Suppressor macrophage treated with lipopolysaccharide for 4 hours (primary cell): ENCODE measurements around the gene CCDC43.
A peak's percentile ranks its signal among the peaks of the same experiment; 100 is the strongest.
"Not testable (repeated sequence)": the region's sequence is repeated elsewhere in the genome, so short reads cannot be mapped to it uniquely, and the experiment has no call there.

Experiments used
- DNase-seq: peaks from one replicate; pipeline ENCODE4 v3.0.0-alpha.2; 2020

The CCDC43 gene, protein sequence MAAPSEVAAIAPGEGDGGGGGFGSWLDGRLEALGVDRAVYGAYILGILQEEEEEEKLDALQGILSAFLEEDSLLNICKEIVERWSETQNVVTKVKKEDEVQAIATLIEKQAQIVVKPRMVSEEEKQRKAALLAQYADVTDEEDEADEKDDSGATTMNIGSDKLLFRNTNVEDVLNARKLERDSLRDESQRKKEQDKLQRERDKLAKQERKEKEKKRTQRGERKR

DNA sequence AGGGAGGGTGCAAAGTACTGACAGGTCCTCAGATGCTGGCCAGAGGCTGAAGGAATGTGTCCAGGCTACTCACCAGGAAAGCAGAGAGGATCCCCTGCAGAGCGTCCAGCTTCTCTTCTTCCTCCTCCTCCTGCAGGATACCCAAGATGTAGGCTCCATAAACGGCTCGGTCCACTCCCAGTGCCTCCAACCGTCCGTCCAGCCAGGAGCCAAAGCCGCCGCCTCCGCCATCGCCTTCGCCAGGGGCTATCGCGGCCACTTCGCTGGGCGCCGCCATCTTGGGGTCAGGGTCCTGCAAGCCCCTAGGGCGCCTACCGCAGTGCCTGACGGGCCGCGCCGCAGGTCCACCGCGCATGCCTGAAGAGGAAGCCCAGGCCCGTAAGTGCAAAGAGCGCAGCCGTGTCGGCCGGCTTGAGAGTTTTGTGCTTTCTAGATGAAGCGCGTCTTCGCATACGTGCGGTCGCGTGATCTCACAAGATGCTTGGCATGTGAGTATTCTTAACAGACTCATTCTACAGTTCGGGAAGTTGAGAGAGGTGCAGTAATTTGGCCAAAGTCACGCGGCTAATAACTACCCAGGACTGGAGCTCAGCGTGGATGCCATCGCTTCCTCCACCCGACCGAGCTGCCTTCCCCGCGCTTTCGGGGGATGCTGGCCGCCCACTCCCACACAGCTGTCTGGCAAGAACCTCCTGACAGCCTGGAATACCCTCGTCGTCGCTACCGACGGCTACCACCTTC, at the start of gene CCDC43:
Gene CCDC43, minus strand, starts transcription at position 300 of the 741 bp plus-strand sequence. Its CDS starts 23 bp downstream, at position 277.
- DNase-seq = peak; percentile 95

DNA sequence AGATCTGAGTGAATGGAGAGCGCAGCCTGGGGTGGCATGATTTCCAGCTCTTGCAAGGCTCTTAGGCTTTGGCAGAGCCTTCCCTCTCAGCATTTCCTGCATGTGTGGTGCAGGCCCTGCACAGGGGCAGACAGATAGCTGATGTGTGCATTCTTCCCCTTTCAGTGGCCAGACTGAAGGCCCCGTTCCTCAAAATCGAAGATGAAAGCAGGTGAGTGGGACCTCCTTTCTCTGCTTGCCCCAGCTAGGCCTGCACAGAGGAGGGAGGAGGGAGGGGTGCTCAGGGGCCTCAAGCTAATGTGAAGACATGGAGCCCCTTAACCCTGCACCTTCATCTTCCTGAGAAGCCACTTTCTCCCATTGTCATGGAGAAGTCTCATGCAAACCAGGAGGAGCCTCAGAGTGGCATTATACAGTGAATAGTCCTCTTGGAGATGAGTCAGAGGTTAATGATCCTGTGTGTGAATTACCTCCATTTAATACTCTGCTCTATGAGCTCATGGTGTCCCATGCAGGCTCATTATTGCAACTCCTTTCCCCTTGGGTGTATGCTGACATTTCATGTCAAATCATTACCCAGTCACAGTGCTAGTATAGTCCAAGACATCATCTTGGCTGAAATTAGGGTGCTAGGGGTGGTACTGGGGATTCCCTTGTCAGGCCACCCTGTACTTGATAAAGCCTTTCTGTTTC, 48.8 kb upstream of the CCDC43 start:
- peak; percentile 19 for DNase-seq

DNA sequence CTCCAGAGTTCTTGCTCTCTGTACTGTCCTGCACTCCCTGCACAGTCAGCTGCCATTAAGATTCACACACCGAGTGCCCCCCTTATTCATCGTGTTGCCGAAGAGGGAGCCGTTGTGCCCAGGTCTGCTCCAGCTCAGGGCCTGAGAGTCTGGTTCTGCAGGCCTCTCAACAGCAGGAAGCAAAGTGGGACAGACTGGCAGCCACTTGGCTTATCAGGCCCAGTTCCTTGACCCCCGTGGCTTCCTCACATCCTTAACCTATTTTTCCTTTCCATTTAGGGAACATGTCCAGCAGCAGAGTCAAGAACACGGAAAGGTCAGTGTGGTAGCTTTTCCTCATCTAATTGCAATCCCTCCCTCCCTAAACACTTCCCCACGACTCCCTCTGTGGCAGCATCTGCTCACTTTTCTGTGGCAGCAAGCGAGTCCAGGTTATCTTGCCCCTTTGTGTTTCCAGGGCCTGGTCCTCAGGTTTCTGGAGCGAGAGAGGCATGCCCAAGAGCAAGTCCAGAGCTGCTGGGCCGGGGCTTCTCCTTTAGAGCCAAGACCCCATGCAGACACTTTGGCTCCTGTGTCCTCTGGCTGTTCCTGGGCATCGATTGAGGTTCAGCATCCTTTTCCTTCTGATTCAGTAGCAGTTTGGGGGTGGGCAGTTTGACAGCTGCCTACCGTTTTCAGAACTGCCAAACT, 47.1 kb upstream of the CCDC43 start:
- DNase-seq = no peak

DNA sequence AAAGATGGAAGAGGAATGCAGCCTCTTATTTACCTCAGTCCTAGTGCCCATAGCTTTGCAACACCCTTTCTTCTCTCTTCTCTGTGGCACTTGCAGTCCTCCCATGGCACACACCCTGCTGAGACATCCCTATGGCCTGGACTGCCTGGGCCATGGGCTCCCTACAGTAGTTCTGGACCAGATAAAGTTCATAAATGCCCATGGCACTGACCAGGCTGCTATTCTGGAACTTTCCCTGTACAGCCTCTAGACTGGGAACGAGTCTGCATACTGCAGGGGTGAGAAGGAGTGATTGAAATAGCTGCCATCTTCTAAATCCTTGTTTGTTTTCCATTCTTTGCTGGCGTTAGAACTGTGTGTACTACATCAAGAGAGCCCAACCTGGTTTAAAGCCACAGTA, 44.7 kb upstream of the CCDC43 start:
- no peak for DNase-seq

DNA sequence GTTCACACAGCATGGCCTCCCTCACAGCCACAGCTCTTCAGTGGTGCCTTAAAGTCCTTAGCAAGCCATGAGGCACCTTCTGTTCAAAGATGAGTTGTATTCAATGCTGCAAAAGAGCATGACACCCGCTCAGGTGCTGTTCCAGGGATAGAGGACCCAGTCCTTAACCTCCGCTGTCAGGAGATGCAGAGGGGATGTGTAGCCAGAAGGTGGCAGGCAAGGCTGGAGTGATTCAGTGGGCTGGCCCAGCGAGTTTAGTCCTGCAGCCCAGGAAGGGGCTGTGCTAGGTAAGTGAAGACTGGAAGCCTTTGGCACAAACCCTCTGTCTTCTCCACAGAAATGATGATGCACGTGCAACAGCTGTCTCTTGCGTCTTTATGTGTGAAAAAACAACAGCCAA, 44.2 kb upstream of the CCDC43 start:
- DNase-seq = no peak

DNA sequence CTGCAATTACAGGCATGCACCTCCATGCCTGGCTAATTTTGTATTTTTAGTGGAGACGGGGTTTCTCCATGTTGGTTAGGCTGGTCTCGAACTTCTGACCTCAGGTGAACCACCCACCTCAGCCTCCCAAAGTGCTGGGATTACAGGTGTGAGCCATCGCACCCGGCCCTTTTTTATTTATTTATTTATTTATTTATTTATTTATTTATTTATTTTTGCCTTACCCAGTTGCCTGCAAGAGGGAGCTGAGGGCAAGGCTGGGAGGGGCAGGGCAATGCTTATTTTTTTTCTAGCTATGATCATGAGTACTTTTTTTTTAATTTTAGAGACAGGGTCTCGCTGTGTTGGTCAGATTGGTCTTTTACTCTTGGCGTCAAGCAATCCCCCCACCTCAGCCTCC, 36.5 kb upstream of the CCDC43 start:
- DNase-seq = not testable (repeated sequence)

DNA sequence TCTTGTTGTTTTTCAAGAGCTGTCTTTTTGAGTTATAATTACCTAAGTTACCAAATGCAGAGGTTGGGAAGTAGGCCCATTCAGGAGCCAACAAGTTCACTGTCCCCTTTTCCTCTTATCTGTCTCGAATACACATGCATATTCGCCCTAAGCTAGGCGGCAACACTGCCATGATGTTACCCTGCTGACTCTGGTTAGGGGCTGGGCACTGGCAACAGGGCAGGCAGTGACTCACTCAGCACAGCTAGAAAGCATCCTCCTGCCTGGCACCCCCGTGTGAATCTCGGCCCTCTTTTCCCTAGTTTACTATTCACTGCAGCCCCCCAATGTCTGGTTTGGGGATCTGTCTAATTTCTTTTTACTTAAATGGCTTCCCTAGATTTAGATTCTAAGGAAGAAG, 32.7 kb upstream of the CCDC43 start:
- no peak for DNase-seq

DNA sequence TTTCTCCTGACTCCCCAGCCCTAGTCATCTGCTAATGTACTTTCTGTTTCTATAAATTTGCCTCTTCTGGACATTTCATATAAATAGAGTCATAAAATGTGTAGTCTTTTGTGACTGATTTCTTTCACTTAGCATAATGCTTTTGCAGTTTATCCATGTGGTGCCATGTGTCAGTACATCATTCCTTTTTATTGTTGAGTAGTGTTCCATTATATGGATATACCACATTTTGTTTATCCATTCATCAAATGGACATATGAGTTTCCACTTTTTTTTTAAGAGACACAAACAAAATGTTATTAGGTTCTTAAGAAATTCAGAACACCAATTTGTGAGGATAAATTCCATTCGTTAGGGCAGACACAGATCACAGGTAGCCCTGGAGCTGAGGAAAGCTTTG, 29.9 kb upstream of the CCDC43 start:
- no peak for DNase-seq

DNA sequence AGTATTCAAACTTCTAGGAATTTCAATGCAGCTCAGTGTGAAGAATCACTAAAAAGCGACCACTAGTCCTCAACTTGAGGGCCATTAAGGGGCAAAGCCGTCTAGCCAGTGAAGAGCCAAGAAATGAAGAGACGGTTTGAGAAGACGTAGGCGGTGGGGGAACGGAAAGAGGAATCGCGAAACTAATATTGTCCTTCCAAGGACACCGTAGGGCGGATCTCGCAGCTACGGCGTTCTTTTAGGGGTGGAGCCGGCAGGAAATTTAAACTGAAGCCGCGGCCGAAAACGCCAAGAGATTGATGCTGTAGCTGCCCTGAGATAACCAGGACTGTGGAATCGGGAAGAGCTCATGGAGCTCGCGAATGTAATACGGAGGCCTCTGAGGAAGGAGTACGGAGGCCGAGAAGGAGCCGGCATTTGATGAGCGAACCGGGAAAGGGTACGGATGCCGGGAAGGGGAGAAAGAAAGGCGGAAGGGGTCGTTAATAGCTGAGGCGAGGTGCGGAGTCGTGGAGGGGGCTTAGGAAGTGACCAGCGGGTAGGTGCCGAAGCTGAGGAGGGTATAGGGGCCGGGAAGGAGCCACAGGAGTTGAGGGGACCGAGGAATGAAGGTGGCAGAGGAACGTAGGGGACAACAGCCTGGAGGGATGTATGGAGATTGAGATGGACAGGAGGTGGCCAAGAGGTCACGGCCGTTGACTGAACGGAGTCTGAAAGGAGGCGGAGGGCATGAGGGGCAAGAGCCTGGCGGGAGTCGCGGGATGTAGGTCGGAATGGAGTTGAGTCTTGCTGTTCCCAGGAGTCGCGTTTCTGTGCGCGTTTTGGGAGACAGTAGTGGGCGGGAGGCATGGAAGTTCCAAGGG, 19.1 kb upstream of the CCDC43 start, which contains the start of gene DBF4B:
Gene DBF4B, plus strand, starts transcription at position 265 of the 863 bp plus-strand sequence. Its CDS starts 156 bp downstream, at position 421.
- peak; percentile 92 for DNase-seq

DNA sequence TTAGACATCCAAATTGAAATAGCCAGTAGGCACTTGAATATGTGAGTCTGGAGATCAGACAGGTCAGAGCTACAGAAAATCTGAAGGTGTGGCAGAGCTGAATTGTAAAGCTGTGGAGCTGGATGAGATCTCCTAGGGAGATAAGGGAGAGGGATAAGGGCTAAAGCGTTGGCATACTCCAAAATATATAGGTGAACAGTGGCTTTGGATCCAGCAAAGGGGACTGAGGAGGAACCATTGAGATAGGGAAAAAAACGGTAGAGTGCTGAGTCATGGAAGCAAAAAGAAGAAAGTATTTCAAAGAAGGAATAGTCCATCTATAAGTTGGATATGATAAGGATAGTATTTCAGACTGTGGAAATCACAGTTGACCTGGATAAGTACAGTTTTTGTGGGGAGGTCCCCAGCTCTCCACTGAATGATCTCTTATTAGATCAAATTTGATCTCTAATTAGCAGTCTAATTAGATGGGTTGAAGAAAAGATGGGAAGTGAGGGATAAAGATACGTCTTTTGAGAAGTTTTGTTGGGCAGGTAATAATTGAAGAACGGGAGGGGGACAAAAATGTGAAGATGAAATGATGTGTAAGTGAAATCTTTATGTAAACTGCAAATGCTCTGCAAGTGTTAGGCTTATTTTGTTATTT, 18.3 kb upstream of the CCDC43 start:
- DNase-seq = no peak

DNA sequence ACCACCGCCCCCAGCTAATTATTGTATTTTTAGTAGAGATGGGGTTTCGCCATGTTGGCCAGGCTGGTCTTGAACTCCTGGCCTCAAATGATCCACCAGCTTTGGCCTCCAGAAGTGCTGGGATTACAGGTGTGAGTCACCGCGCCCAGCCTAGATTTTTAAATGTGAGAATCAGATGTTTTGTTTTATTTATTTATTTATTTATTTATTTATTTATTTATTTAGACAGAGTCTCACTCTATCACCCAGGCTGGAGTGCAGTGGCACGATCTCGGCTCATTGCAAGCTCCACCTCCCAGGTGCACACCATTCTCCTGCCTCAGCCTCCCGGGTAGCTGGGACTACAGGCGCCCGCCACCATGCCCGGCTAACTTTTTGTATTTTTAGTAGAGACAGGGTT, 10.7 kb upstream of the CCDC43 start:
- DNase-seq = not testable (repeated sequence)

DNA sequence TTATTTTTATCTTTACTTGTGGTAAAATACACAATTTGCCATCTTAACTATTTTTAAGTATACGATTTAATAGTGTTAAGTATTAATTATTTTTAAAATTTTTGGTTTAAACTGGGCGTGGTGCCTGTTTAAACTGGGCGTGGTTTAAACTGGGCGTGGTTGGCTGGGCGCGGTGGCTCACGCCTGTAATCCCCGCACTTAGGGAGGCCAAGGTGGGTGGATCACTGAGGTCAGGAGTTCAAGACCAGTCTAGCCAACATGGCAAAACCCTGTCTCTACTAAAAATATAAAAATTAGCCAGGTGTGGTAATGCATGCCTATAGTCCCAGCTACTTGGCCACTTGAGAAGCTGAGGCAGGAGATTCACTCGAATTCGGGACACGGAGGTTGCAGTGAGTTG, 4.0 kb upstream of the CCDC43 start:
- DNase-seq = no peak

DNA sequence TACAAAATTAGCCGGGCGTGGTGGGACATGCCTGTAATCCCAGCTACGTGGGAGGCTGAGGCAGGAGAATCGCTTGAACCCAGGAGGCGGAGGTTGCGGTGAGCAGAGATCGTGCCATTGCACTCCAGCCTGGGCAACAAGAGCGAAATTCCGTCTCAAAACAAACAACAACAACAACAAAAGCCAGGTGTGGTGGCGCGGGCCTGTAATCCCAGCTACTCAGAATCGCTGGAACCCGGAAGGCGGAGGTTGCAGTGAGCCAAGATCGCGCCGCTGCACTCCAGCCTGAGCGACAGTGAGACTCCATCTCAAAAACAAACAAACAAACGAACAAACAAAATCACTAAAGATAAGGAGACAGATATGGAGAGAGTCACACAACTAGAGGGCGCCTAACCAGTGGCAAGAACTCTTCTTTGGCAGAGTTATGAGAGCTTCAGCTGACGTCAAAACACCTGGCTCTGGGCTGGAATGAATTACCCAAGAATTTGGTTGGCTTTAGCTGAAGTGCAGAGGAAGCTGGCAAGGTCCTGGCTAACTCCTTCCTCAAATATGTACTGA, 1.2 kb upstream of the CCDC43 start:
- not testable (repeated sequence) for DNase-seq

DNA sequence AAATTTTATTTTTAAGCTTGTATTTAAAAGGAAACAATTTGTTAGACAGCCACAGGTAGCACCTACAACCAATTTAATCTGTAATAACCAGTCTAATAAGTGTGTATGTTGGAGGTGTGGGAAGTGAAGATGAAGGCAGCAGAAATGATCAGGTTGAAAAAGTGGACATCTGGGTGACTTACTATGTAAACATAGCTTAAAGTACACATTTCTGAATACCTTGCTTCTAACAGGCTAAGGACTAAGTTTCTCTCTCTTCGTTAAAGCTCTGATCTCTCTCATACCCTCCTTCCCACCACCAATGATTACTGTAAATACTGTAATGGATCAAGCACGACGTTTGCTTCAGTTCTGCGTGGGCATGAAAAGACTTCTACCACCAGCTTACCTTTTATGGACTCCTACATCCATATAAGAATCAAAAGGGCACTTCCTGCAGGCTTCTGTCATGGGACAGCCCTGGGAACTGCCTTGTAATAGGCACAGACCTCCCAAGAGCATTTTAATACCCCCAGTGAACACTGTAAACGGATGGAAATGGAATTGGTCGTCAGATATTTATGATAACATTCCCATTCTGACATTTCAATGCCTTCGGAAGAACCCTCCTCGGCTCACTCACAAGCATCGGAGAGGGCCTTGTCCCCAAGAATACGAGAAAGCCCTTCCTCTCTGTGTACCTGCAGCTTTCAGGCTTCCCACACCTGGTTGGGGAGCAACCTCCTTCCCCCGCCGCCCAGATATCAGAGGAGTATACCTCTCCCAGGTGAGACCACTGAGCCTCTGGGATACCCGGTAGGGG, 700 bp downstream of the CCDC43 start:
- DNase-seq = peak; percentile 14

DNA sequence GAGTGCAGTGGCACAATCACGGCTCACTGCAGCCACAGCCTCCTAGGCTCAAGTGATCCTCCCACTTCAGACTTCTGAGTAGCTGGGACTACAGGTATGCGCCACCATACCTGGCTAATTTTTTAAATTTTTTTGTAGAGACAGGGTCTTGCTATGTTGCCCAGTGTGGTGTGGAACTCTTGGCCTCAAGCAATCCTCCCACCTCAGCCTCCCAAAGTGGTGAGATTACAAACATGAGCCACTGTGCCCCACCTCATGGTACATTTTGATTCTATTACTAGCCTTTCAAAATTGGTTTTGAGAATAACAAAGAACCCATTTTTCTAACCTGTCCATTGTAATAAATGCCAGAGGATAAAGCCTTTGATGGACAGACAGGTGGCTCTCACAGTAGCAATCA, 1.4 kb downstream of the CCDC43 start:
- no peak for DNase-seq

DNA sequence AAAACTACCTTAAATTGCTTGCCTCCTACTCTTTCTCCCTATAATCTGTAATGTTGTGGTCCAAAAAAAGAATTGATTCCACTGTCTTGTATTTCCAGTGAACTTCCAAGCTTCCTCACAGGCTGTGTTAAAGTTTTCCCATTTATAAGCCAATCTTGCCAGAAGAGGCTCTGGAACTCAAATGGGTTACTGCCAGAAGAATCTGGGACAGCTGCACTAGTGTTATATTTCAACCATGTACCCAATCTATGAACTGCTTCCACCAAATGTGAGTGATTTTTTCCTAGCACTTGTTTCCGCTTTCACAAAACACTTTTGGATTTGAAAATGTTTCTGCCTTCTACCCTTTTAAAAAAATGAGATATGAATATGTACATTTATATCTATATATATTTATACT, 1.8 kb downstream of the CCDC43 start:
- DNase-seq = no peak

DNA sequence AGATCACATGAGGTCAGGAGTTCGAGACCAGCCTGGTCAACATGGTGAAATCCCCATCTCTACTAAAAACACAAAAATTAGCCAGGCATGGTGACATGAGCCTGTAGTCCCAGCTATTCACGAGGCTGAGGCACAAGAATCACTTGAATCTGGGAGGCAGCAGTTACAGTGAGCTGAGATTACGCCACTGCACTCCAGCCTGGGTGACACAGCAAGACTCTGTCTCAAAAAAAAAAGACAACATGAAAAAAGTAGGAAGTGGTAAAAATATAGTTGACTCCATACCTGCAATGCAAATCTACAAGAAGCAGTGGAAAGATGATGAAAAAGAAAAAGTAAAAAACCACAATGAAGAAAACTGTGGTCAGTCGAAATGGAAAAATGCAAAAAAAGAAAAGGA, 6.3 kb downstream of the CCDC43 start:
- peak; percentile 21 for DNase-seq

DNA sequence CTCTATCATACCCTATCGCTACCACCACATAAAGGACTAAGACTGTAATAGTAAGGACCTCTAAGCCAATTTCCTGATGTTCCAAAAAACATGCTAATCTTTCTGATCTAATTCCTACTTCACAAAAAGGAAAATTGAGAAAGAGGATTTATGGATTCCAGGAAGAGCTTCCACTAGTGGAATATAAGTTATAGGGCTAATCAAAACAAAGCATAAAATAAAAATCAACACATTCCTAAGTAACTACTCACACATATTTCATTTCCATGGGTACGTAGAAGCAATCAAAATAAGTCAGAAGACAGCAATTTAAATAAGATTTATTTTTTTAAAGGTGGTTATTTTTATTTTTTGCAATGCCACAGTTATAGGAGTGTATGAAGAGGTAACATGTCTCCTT, 12.4 kb downstream of the CCDC43 start:
- no peak for DNase-seq

DNA sequence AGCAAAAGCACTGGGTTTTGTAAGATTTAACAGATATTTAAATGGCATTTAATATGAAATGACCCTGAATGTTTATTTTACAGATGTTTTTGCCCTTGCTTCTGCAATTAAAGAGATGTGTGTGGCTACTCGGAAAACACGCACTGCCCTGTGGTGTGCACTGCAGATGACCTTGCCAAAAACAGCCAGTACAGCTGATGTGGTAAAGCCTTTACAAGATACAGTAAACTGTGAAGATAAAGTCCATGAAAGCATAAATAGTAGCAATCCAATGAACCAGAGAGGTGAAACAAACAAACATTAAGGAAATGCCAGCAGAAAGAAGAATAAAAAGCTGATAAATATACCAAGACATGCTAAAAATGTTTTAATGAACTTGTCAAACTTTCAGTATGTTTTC, 15.7 kb downstream of the CCDC43 start:
- DNase-seq = no peak

DNA sequence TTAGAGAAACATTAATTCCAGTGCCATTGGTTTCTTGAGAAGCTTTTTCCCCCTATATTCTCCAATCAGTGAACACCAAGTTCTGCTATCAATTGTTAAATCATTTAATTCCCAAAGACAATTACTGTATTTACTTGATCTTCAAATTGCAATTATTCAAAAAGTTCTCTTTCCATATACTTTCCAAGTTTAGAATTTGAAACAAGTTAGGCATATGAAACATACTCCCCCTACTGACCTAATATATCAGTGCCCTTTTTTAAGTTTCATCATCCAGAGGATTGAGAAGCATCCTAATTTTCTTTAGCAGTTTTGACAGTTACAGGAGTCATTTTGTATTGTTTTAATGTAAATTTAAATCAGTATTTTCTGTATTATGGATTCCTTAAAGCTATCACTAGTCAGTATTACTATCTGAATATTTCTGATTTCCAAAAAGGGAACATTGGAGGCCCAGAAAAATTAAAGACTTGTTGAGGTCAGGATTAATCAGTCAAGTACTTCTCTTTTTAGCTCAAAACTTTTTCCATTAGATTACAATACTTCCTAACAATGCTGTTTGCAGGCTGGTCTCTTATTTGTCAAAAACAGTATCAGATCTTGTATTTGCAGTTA, 17.0 kb downstream of the CCDC43 start:
- peak; percentile 41 for DNase-seq
